ENCODE results near the gene CDH13.

GRCh38 chr16:83586036-83586435, 959.3 kb downstream of the CDH13 start:
- TF ChIP-seq CTCF (IDR thresholded peaks at IDR 0.05) (no peak), POLR2A (IDR thresholded peaks at IDR 0.05) (no peak)
